Nephron (organoid): ENCODE data around the gene GLO1.

Source experiments
- H3K27ac Mint-ChIP-seq, 3 experiments: 2 replicates each; pipeline ENCODE4 v1.8.0; 2020; ENCODE audit warnings: mixed read lengths in 3 of 3, mild to moderate bottlenecking in 2 of 3, moderate library complexity in 1 of 3
- H3K27me3 Mint-ChIP-seq: 2 replicates; pipeline ENCODE4 v1.8.0; 2021; ENCODE audit warnings: low read depth, mild to moderate bottlenecking, moderate library complexity, mixed read lengths
- H3K36me3 Mint-ChIP-seq: 2 replicates; pipeline ENCODE4 v1.8.0; 2020; ENCODE audit warnings: low read depth, mixed read lengths
- H3K4me1 Mint-ChIP-seq: 2 replicates; pipeline ENCODE4 v1.8.0; 2020; ENCODE audit warnings: mixed read lengths
- H3K4me3 Mint-ChIP-seq, 3 experiments: 2 replicates each; pipeline ENCODE4 v1.8.0; 2020; ENCODE audit warnings: mild to moderate bottlenecking in 3 of 3, mixed read lengths in 3 of 3, moderate library complexity in 2 of 3
- H3K9me3 Mint-ChIP-seq: 2 replicates; pipeline ENCODE4 v1.8.0; 2020; ENCODE audit warnings: mixed read lengths
- TF ChIP-seq, protein P1 (sequence below), 3 experiments: fragments of 200-600 bp; sonication (generic); IDR thresholded peaks; one replicate each; pipeline ENCODE4 v1.5.0; 2021; ENCODE audit warnings: antibody characterized with exemption in 3 of 3; ENCODE audit not compliant: unreplicated experiment in 3 of 3

Gene GLO1

DNA sequence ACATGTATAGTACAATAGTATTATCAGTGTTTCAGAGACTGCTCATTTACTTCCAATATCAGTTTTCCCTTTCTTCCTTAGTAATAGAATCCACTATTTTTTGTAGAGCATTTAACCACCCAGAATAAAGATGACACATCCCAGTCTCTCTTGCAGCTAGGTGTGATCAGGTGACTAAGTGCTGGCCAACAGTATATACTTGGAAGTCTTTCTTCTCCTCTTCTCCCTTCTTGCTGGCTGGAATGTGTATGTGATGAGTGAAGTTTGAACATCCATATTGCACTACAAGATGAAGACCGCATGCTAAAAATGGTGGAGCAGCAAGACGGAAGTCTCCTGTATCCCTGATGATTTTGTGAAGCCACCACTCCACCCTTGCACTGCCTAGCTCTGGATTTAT, 48.7 kb downstream of the GLO1 start:
- Mint-ChIP-seq H3K27me3 (no peaks in the 10 kb centered on the region), H3K27ac (no peak overlapping the region), H3K9me3 (peaks cover 4% of the 10 kb centered on the region)

DNA sequence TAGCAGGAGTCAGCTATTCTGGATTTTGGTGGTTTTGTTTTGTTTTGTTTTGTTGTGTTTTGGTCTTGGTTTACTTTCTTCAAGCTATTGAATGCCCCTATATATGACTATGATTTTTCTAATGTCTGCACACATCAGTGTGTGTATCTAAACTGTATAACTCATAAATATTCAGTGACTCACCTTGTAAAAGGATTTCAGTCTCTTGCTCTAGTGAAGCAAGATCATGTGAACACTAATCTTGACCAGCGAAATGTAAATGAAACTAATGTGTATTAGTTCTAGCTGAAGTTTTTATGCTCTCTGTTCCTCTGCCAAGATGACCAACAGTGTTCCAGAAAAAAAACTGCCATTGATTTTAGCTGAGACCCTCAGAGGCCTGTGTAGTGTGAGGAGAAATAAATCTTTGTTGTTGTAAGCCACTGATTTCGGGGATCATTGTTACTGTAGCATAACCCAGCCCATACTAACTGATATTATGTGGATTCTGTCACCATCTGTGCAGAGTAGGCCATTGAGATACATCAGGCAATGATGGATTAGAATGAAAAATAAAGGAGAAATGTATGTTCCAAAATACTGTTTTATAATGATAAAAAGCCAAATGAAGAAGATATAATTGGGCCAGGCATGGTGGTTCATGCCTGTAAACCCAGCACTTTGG, 51.7 kb downstream of the GLO1 start:
- H3K4me3 Mint-ChIP-seq = no peak overlapping the region
- H3K36me3 Mint-ChIP-seq = peaks cover 12% of the 10 kb centered on the region
- H3K27ac Mint-ChIP-seq = no peak overlapping the region
- TF ChIP-seq, protein P1, sequence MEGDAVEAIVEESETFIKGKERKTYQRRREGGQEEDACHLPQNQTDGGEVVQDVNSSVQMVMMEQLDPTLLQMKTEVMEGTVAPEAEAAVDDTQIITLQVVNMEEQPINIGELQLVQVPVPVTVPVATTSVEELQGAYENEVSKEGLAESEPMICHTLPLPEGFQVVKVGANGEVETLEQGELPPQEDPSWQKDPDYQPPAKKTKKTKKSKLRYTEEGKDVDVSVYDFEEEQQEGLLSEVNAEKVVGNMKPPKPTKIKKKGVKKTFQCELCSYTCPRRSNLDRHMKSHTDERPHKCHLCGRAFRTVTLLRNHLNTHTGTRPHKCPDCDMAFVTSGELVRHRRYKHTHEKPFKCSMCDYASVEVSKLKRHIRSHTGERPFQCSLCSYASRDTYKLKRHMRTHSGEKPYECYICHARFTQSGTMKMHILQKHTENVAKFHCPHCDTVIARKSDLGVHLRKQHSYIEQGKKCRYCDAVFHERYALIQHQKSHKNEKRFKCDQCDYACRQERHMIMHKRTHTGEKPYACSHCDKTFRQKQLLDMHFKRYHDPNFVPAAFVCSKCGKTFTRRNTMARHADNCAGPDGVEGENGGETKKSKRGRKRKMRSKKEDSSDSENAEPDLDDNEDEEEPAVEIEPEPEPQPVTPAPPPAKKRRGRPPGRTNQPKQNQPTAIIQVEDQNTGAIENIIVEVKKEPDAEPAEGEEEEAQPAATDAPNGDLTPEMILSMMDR (IDR thresholded peaks at IDR 0.05; ENCODE audit: unreplicated experiment in 3 of 3) = no peak
- H3K27me3 Mint-ChIP-seq = no peaks in the 10 kb centered on the region
- H3K4me1 Mint-ChIP-seq = no peaks in the 10 kb centered on the region
- H3K9me3 Mint-ChIP-seq = peaks cover 4% of the 10 kb centered on the region

More for the DNA sequence above, 48.7 kb downstream of the GLO1 start:
- Mint-ChIP-seq H3K4me1 (no peaks in the 10 kb centered on the region), H3K36me3 (peaks cover 12% of the 10 kb centered on the region), H3K4me3 (no peak overlapping the region)
- TF ChIP-seq, protein P1 (IDR thresholded peaks at IDR 0.05; ENCODE audit: unreplicated experiment in 3 of 3) = no peak

DNA sequence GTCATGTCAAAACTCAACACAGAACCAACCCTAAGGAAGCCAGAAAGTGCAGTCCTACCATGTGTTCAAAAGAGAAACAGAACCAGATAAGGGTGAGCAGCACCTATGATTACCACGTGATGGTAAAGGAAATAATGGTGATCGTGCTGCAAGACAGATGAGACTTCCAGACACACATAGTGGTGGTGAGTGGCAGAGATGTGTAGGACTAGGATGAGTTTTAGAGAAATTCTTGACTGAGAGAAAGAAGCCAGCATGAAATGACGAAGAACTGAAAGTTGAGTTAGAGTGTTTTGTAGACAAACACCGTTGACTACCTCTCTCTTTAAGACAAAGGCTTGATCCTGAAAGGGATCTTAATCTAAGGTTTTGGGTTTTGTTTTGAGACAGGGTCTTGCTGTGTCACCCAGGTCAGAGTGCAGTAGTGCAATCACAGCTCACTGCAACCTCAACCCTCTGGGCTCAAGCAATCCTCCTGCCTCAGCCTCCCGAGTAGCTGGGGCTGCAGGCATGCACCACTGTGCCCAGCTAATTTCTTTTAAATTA, 52.7 kb downstream of the GLO1 start:
- TF ChIP-seq, protein P1 (IDR thresholded peaks at IDR 0.05; ENCODE audit: unreplicated experiment in 3 of 3) = no peak
- Mint-ChIP-seq H3K36me3 (peaks cover 12% of the 10 kb centered on the region), H3K27ac (no peak overlapping the region), H3K4me3 (no peak overlapping the region), H3K9me3 (peaks cover 4% of the 10 kb centered on the region), H3K4me1 (no peaks in the 10 kb centered on the region), H3K27me3 (no peaks in the 10 kb centered on the region)

DNA sequence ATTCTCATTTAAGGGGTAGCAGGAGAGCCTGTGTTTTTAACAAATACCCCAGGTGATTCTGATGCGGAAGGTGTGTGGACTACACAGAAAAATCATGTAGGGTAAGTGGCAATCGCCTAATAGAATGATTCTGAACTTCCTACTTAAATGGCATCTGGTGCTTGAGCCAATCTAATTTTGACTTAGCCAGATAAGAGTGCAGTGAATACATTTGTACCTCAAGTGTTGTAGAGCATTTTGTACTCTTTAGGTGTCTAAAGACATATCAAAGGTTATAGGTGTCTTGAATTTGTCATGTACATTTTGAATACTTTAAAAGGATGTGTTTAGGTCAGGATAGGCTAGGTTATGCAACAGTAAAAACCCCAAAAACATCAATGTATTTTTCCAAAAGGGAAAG, 53.2 kb downstream of the GLO1 start:
- Mint-ChIP-seq H3K9me3 (peaks cover 4% of the 10 kb centered on the region), H3K36me3 (peaks cover 12% of the 10 kb centered on the region), H3K27me3 (no peaks in the 10 kb centered on the region), H3K27ac (no peak overlapping the region), H3K4me1 (no peaks in the 10 kb centered on the region), H3K4me3 (no peak overlapping the region)
- TF ChIP-seq, protein P1 (IDR thresholded peaks at IDR 0.05; ENCODE audit: unreplicated experiment in 3 of 3) = no peak

DNA sequence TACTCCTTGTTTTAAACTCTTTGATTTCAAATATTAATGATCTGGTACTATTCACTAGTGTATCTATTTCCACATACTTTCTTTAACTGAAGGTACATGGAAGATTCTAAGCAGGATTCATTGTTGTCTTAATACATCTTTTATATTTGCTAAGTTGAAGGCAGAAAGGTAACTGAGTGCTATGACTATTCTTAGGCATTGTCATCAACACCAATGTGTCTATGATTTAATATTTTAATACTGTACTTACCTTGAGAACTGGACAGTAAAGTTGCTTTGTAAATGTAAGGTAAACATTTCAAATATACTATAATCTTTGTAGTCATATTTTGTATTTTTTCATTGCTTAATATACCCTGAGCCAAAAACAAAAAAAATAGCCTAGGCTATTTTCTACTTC, 54.3 kb downstream of the GLO1 start:
- Mint-ChIP-seq H3K36me3 (peaks cover 8% of the 10 kb centered on the region), H3K4me3 (no peak overlapping the region)

More for the DNA sequence above, 54.3 kb downstream of the GLO1 start:
- H3K4me1 Mint-ChIP-seq = no peaks in the 10 kb centered on the region
- H3K27ac Mint-ChIP-seq = no peak overlapping the region
- peaks cover 4% of the 10 kb centered on the region for H3K9me3 Mint-ChIP-seq
- H3K27me3 Mint-ChIP-seq = no peaks in the 10 kb centered on the region
- TF ChIP-seq, protein P1 (IDR thresholded peaks at IDR 0.05; ENCODE audit: unreplicated experiment in 3 of 3) = no peak
